Suppressor macrophage treated with lipopolysaccharide for 4 hours (primary cell): ENCODE results near the gene RORB.
A peak's percentile ranks its signal among the peaks of the same experiment; 100 is the strongest.

Experiments
- DNase-seq: peaks from one replicate; pipeline ENCODE4 v3.0.0-alpha.2; 2020

The RORB gene

DNA sequence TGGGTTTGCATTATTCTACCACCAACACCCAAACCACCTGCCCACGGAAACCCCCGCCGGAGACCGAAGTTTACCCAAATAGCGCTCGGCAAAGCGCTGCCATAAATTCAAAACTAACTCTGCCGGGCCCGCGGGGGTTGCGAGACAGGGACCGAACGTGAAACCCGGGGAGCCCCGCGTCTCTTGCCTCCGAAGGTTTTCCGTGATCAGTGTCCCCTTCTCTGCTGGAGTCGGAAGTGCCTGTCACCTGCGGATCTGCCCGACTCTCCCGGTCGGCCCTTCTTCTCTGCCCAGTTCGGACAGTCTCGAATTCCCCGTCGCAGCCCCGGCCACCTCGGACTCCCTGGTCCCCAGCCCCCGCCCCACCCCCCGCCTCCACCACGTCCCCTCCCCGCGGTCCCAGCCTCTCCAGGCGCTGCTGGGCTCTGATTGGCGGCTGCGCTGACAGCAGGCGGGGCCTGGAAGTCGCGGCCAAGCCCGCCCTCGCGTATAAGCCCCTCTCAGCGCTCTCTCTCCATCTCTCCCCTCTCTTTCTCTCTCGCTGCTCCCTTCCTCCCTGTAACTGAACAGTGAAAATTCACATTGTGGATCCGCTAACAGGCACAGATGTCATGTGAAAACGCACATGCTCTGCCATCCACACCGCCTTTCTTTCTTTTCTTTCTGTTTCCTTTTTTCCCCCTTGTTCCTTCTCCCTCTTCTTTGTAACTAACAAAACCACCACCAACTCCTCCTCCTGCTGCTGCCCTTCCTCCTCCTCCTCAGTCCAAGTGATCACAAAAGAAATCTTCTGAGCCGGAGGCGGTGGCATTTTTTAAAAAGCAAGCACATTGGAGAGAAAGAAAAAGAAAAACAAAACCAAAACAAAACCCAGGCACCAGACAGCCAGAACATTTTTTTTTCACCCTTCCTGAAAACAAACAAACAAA is at the start of gene RORB:
TSS of gene RORB (plus strand) at position 517 of the 929 bp plus-strand sequence. CDS start 642 bp downstream, outside the sequence.
- DNase-seq: peak; percentile 34

DNA sequence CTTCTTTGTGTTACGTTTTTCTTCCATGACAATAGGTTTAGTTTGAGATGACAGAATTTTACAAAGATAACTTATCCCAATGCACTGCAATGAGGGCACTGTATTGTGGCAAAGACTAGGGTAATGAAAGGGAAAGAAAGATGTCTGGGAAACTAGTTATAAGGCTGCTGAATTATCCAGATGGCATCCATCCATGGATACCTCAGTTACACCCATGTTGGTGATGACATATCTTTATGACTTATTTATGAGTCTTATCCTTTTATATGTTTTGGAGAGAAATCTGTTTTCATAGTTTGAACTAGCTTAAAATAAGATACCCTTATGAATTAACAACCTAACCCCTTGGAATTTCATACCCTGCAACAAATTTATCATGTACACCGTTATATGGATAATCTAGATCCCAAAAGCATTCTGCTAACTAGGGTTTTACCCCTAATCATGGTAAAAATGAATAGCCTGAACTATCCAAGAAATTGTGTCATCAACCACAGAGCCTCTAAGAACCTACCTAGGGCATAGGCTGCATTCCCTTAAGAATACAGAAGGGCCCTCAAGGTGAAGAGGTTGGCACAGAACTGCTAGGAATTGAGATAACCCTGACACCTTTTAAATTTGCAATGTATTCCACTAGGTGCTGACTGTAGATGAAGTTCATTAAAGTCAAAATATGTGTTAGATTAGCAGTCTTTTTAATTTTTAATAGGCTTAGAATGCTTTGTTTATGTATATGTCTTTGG is 49.5 kb upstream of the RORB start:
- no peak for DNase-seq

DNA sequence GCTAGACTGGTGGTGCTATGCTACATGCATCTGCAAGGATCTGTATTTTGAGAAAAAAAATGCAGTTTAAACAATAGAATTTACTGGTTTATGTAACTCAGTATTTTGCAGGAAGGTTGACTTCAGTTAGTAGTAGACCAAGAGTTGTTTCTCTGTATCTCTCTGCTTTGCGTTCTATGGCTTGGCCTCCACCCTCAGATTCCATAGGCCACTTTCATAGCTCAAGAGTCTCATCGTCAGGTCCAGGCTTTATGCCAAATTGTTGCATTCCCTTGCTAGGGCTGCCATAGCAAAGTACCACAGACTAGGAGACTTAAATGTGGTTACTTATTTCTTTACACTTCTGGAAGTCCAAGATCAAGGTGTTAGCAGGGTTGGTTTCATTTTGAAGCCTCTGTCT is 48.1 kb upstream of the RORB start:
- DNase-seq: no peak

DNA sequence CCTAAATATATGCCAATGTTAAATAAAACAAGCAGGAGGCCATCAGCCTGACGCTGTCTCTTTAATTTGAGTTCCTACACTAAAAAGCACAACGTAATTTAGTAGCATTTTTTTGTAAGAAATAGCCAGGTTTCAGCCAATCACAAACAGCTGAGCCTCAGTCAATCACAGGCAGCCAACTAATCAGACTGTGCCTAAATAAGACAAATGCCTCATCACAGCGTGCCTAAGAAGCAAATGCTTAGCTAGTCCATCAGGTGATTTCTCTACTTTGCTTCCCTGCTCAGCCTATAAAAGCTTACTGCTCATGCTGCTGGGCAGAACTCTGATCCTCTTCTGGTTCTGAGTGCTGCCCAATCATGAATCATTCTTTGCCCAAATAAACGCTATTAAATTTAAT is 38.3 kb upstream of the RORB start:
- no peak for DNase-seq

DNA sequence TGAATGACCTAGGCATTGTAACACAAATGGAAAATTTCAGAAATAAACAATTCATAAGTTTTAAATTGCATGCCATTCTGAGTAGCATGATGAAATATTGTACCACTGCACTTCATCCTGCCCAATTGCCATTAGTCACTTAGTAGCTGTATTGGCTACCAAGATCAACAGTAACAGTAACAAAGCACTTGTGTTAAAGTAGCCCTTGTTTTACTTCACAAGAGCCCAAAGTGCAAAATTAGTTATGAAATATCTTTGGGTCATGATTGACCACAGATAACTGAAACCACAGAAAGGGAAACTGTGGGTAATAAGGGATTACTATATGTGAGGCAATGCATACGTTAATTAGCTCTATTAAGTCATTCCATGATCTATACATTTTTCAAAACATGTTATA is 33.3 kb upstream of the RORB start:
- peak; percentile 13 for DNase-seq

DNA sequence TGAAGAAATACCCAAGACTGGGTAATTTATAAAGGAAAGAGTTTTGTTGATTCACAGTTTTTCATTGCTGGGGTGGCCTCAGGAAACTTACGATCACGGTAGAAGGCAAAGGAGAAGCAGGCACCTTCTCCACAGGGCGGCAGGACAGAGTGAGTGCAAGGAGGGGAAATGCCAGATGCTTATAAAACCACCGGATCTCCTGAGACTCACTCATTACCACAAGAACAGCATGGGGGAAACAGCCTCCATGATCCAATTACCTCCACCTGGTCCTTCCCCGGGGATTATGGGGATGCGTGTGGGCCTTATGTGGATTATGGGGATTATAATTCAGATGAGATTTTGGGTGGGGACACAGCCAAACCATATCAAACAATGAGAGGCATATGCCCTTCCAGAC is 18.5 kb upstream of the RORB start:
- DNase-seq: no peak

DNA sequence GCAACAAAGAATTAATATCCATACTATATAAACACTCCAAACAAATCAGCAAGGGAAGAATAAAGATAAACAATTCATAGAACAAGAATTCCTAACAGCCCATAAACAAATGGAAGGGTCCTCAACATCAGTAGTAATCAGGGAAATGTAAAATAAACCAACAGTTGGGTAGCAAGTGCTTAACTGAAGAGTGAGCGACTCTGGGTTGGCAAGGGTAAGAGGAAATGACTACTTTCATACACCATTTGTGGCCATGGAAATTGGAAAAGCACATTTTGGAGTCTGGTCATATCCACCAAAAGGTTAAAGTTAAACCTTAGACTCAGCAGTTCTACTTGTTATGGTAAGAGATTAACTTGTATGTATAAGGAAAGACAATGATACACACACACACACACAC is 17.4 kb upstream of the RORB start:
- DNase-seq: no peak

DNA sequence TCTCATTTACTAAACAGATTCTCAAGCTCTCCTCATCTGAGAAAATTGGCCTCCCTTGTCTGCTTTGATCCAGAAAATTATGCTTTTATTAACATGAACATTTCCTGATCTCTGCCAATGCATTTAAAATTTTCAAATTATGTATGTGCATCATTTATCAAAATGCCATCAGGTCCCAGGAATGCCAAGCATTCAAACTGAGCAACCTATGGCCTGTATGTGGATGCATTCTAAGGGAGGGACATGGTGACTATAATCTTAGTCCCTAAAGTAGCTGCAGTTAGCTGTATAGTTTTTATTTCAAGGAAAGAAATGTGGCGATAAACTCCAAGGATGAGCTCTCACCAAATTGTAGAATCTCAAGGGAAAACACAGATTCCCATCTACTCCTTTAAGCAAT is 9.7 kb upstream of the RORB start:
- DNase-seq: no peak

DNA sequence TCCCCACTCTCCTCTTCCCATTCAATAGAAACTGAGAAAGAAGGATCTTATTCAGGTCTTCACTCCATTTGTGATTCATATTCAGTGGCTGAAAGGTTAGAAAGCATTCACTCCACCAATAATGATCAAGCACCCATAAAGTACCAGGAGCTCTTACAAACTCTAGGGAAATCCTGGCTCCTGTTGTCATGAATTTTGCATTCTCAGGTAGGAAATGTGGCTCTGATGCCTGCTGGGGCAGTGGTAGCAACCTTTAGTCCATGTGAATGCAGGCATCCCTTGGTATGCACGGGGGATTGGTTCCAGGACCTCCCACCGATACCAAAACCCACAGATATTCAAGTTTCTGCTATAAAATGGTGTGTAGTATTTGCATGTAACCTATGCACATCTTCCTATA is 3.6 kb upstream of the RORB start:
- DNase-seq: no peak

DNA sequence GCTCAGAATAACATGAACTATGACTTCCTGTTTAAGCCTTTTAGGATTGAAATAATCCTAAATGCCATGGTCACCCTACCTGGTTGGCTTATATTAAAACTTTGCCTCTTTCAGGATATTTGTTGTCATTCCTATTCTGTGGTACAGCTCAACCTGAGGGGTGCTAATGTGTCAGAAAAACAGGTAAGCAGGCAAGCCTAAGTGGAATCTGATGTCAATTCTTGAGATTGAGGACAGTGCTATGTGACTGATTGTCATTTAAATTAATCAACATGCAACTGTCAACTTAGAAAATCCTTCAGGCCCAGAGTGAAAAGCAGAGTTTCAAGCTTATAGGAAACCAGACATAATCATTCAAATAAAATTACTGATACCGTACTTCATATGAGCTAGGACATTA is 2.6 kb upstream of the RORB start:
- DNase-seq: no peak

DNA sequence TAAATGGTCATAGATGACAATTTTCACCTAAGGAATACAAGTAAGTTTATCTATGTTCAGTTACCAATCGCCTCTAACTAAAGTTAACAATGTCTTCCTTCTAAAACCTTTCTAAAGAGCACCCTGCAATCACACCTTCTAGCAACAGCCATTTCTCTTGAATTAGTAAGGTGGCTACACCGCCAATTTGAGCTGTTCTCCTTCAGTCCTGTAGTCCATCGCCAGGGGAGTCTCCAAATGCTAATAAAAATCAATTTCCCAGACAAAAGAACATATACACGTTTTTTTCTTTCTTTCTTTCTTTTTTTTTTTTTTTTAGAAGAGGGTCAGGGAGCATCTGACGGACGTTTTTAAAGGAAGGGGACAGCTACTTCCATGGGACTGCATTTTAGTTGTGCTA is 729 bp upstream of the RORB start:
- DNase-seq: no peak

DNA sequence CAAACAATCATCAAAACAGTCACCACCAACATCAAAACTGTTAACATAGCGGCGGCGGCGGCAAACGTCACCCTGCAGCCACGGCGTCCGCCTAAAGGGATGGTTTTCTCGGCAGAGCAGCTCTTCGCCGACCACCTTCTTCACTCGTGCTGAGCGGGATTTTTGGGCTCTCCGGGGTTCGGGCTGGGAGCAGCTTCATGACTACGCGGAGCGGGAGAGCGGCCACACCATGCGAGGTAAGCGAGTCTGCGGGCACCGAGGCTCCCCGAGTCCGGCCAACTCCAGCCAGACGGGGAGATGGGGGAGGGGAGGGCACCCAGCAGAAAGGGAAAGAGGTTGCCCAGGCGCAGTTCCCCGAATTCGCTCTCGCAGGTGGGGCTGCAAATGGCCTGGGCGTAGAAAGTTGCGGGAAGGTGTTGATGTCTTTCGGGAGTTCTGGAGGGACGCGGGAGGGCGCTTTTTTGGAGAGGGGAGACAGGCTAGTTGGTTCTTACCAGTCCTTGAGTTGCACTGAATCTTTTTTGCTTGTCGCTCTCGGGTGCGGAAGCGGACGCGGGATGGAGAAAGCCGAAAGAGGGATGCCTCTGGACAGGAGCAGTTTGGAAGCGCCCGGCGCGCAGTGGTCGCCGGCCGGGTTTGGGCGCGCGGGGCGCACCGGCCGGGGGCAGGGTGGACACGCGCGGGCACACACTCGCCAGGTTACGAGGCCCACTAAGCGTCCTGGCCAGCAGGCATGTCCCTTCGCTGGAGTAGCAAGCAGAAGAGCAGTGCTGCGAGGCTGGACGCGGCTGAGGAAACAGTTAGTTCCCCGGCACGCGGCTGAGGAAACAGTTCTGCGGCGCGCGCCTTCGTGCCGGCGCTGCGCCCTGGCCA is 849 bp downstream of the RORB start:
- DNase-seq: peak; percentile 12

DNA sequence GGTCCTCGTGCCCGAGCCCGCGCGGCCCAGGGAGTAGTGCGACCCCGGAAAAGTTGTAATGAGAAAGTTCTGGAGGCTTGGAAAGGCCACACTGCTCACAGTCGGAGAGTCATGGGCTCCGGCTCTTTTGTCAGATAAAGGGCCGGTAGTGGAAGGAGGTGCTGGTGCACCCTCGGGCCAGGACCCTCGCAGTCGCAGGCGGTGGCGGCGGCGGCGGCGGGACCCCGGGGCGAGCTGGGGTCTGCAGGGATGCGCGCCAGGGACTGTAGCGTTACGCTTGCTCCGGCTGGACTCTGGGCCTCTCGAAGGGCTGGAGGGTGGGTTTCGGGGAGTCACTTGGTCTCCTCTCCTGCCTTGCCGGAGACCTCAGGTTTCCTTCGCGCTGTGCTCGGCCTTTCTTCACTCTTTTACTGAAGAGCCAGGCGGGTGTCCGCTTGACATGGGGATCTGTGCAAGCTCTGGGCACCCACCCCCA is 1.5 kb downstream of the RORB start:
- no peak for DNase-seq

DNA sequence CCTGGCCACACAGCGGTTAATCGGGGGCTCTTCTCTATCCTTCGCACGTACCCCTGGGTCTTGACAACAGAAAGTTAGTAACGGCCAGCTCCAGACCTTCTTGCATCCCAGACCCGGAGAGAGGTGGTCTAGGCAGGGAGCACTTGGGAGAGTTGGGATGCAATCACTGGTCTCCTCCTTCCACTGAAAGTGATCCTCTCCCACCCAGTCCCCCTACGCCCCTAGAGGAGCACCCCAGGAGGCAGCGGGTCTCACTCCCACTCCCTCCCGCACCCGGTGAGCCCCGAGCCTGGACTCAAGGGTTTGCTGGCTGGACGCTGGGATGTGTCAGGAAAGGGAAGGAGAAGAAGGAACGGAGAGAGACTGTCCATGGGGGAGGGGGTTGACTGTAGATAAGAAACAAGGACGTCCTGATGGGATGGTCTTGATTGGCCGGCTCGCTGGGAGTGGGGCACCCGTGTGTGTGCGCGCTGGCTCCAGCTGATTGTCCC is 2.0 kb downstream of the RORB start:
- no peak for DNase-seq

DNA sequence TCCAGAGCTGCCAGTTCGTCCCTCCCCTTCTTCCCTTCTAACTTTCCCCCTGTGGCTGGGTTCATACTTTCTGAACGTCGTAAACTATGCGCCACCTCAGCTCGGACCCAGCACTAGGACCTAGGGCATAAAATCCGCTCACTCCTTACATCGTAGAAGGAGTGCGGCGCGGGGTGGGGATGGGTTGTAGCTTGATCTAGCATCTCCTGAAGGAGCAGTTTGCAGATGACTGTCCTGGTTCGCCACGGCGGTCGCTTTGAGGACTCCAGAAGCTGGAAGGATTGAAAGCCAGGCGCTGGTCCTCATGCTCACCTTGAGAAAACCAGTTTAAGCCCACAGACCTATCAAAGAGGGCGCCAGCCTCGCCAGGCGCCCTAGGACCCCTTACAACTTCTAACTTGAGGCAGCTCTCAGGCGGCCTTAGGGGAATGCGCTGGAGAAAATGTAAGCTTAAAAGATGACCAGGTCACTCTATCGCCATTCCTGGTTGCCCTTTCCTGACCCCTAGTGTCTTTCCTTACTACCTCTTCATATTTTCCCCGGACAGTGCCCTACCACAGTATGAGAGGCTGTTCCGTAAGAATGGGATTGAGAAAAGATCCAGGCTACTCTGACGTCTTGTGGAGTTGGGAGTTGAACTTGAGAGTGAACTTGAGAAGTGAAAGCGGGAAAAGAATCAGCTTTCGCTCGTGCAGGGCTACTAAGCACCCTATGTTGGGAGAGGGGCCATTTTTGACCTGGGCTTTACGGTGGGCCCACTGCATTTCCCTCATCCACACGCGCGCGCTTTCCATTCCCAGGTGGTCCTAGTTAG is 2.8 kb downstream of the RORB start:
- peak; percentile 3 for DNase-seq

DNA sequence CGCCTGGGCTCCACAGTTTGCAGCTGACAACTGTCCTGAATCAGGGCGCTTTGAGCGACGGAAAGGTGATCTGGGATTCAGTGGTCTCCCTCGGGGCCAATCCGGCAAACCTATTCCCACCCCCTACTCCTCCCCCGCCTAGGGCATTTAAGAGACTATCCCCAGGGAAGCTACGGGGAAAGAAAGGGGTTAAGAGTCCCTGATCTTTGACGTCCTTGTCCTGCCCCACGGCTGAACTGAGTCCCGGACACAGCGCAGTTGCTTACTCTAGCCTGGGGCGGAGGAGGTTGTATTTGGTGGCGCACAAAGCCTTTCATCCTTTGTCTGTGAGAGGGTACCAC is 3.4 kb downstream of the RORB start:
- DNase-seq: no peak

DNA sequence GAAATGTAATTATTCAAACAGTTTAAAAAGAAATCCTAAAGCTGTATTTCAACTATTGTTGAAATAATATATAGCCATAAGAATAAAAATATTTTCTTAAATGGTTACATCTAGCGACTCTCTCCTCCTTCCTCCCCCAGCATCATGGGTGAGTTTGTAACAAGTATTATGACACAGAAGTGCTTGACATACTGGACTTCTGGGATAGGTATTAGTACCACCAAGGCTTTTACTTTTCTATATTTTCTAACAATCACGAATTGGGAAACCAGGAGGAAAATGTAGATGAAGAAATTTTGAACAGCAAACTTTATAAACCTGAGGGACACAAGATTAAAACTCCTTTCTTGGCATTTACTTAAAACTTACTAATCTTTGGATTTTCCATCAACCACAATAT is 4.4 kb downstream of the RORB start:
- no peak for DNase-seq

DNA sequence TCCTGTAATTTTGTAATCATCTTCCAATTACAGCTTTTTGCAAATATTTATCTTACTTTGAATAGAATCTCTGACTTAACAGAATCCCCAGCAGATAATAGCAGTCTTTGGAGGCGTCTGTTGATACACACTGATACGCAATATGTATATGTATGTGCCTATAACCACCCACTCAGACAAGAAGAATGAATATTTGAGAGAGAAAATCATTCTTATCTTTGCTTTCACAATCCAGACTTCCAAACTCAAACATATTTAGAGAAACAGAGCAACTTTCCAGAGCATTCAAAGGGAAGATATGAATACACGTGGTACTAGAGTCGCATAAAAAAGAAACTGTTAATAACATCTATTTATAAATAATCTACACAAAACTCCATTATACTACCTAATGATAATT is 6.1 kb downstream of the RORB start:
- no peak for DNase-seq

DNA sequence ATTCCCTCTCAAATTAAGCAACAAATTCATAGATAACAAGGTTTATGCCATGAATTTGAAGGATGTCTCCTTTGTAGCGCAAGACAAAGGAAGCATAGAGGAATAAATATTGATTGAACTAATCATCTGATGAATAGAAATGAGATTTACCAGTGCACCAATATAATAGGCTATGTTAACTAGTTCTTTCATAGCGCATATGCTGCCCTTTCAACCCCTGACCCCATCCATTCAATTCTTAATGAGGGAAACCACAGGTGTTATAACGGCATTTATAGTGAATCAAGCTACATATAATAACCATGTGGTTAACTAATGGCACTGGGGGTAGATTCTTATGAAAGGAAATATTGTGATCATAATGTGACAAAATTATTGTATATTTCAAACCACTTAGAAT is 6.5 kb downstream of the RORB start:
- DNase-seq: no peak

DNA sequence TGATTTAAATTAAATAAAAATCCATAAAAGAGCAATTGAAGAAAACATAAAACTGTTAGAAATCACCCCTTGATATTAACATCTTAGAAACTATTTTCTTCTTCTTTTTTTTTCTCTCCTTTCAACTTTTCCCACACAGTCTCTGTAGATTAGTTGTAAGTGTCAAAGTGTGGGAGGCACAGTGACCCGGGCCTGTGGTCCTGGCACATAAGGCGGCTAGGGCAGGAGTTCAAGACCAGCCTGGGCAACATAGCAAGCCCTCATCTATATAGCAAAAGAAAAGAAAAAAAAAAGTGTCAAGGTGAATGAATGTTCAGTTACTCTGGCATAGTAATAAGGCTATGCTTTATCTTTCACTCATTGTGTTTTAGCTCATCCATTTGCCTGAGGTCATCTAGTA is 14.2 kb downstream of the RORB start:
- no peak for DNase-seq

DNA sequence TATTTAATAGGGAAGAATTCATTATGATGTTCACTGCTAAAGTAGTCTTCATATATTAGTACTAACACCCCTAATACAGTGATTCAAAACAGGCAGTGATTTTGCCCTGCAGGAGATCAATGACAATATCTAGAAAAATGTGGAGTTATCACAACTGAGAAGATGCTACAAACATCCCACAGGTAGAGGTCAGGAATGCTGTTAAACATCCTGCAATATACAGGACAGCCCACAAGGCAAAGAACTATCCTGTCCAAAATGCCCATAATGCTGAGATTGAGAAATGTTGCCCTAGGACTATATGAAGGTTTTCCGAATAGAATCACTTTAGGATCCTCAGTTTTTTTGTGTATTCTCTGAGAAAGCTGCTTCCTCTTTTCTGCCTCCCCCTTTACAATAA is 15.3 kb downstream of the RORB start:
- DNase-seq: no peak

DNA sequence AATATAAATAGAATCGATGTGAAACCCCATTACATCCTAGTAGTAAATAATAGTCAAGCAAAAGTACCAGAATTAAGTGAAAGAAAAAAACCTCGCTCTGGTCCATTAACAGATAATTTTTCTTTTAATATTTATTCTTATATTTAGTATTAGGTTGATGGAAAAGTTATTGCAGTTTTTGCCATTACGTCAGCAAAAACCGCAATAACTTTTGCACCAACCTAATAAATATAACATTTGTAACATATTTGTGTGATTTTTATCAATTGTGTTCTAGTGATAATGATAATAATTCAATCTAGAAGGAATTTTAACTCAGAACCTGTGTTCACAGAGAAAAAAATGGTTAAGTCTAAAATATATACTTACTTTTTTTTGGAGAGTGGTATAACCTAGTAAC is 16.1 kb downstream of the RORB start:
- no peak for DNase-seq
